HG03103 (cell line): ENCODE results near the gene MBD4.
A peak's percentile ranks its signal among the peaks of the same experiment; 100 is the strongest.
"Not testable (repeated sequence)": the region's sequence is repeated elsewhere in the genome, so short reads cannot be mapped to it uniquely, and the experiment has no call there.

Experiments
- ATAC-seq: cut with Tn5 transposase; IDR thresholded peaks from one replicate; pipeline ENCODE4 v1.9.1; 2021; ENCODE audit warnings: low read depth; ENCODE audit not compliant: unreplicated experiment

MBD4 gene

GRCh38 chr3:129413687-129414506 lies 25.9 kb downstream of the MBD4 start:
- peak; percentile 72 for ATAC-seq

- not testable (repeated sequence) for ATAC-seq
Observed at GRCh38 chr3:129413238-129413637, 26.5 kb downstream of the MBD4 start.

- ATAC-seq, result no peak
Observed at GRCh38 chr3:129412542-129413198, 27.1 kb downstream of the MBD4 start.

- no peak for ATAC-seq
Observed at GRCh38 chr3:129410971-129411370, 28.8 kb downstream of the MBD4 start.

- ATAC-seq, result no peak
Observed at GRCh38 chr3:129409541-129409940, 30.2 kb downstream of the MBD4 start.

GRCh38 chr3:129404610-129405009 lies 35.1 kb downstream of the MBD4 start:
- ATAC-seq, result peak; percentile 48

GRCh38 chr3:129404130-129404529 lies 35.6 kb downstream of the MBD4 start:
- ATAC-seq, result no peak

- ATAC-seq, result no peak
Observed at GRCh38 chr3:129403450-129403849, 36.3 kb downstream of the MBD4 start.

GRCh38 chr3:129402616-129403015 lies 37.1 kb downstream of the MBD4 start:
- ATAC-seq, result no peak

- ATAC-seq, result no peak
Observed at GRCh38 chr3:129402210-129402609, 37.5 kb downstream of the MBD4 start.

- ATAC-seq, result no peak
Observed at GRCh38 chr3:129399895-129400357, 39.8 kb downstream of the MBD4 start.

- ATAC-seq, result peak; percentile 82
Observed at GRCh38 chr3:129399145-129399894, 40.4 kb downstream of the MBD4 start.

GRCh38 chr3:129398803-129399144 lies 41.0 kb downstream of the MBD4 start:
- ATAC-seq, result no peak

GRCh38 chr3:129393760-129394564 lies 45.8 kb downstream of the MBD4 start:
- ATAC-seq, result not testable (repeated sequence)

- ATAC-seq, result no peak
Observed at GRCh38 chr3:129393271-129393670, 46.5 kb downstream of the MBD4 start.

- not testable (repeated sequence) for ATAC-seq
Observed at GRCh38 chr3:129392106-129392887, 47.5 kb downstream of the MBD4 start.

GRCh38 chr3:129391583-129391982 lies 48.2 kb downstream of the MBD4 start:
- not testable (repeated sequence) for ATAC-seq

GRCh38 chr3:129389572-129389937 lies 50.2 kb downstream of the MBD4 start:
- no peak for ATAC-seq

- not testable (repeated sequence) for ATAC-seq
Observed at GRCh38 chr3:129388791-129389571, 50.8 kb downstream of the MBD4 start.
